ENCODE measurements around the gene ACO2.

ACO2 gene

GRCh38 chr22:41444360-41445128 is 24.4 kb upstream of the ACO2 start (continued):
- no peak for TF ChIP-seq ZBTB1 (tag by site-specific recombination; IDR thresholded peaks at IDR 0.05)
- no peak for TF ChIP-seq YY2 (tag by site-specific recombination; IDR thresholded peaks at IDR 0.05)
- no peak for TF ChIP-seq FEZF1 (tag by site-specific recombination; IDR thresholded peaks at IDR 0.05)
- TF ChIP-seq ZFP69B (tag by site-specific recombination; IDR thresholded peaks at IDR 0.05), result peak; percentile 96
- TF ChIP-seq ZNF621 (tag by site-specific recombination; IDR thresholded peaks at IDR 0.05), result no peak
- TF ChIP-seq ZNF335 (tag by site-specific recombination; conservative IDR thresholded peaks at IDR 0.05), result peak; percentile 94
- no peak for TF ChIP-seq ZNF488 (tag by site-specific recombination; IDR thresholded peaks at IDR 0.05)
- no peak for TF ChIP-seq HIC1 (tag by site-specific recombination; IDR thresholded peaks at IDR 0.05)
- TF ChIP-seq ZNF184 (tag by site-specific recombination; IDR thresholded peaks at IDR 0.05), result 0 out of 2 replicates have a peak, but pooled peaks have one; percentile 12
- TF ChIP-seq ZNF221 (tag by site-specific recombination; IDR thresholded peaks at IDR 0.05; ENCODE audit: borderline replicate concordance), result 0 out of 2 replicates have a peak, but pooled peaks have one; percentile 78
- no peak for TF ChIP-seq ZNF529 (tag by site-specific recombination; IDR thresholded peaks at IDR 0.05; ENCODE audit: insufficient replicate concordance)
- TF ChIP-seq ZNF544 (tag by site-specific recombination; IDR thresholded peaks at IDR 0.05), result no peak
- no peak for TF ChIP-seq TCF7L2 (IDR thresholded peaks at IDR 0.05; ENCODE audit: borderline replicate concordance, low read depth, low read length)
- TF ChIP-seq ZXDB (tag by site-specific recombination; IDR thresholded peaks at IDR 0.05), result peak; percentile 52
- TF ChIP-seq ZBTB17 (tag by site-specific recombination; IDR thresholded peaks at IDR 0.05), result peak; percentile 95
- TF ChIP-seq ZNF510 (tag by site-specific recombination; IDR thresholded peaks at IDR 0.05; ENCODE audit: insufficient replicate concordance), result no peak
- TF ChIP-seq PRDM4 (tag by site-specific recombination; IDR thresholded peaks at IDR 0.05), result peak; percentile 11; the same call in 1 of the 2 replicates
- TF ChIP-seq ZNF433 (tag by site-specific recombination; IDR thresholded peaks at IDR 0.05; ENCODE audit: low read depth), result no peak
- no peak for TF ChIP-seq ZNF426 (tag by site-specific recombination; IDR thresholded peaks at IDR 0.05)
- no peak for TF ChIP-seq ZNF830 (tag by site-specific recombination; IDR thresholded peaks at IDR 0.05; ENCODE audit: low read depth)
- TF ChIP-seq MZF1 (tag by site-specific recombination; IDR thresholded peaks at IDR 0.05; ENCODE audit: borderline replicate concordance), result no peak
- peak; percentile 81; the same call in 1 of the 2 replicates for TF ChIP-seq ZBTB20 (tag by site-specific recombination; IDR thresholded peaks at IDR 0.05)
- TF ChIP-seq ZBTB6 (tag by site-specific recombination; IDR thresholded peaks at IDR 0.05), result no peak; the same call in 1 of the 2 replicates
- peak; percentile 8; the same call in 1 of the 2 replicates for TF ChIP-seq GLIS2 (tag by site-specific recombination; IDR thresholded peaks at IDR 0.05)
- TF ChIP-seq GFI1B (tag by site-specific recombination; IDR thresholded peaks at IDR 0.05), result no peak
- TF ChIP-seq ZNF132 (tag by site-specific recombination; IDR thresholded peaks at IDR 0.05; ENCODE audit: borderline replicate concordance), result no peak
- TF ChIP-seq ZNF704 (tag by site-specific recombination; IDR thresholded peaks at IDR 0.05), result no peak
- no peak for TF ChIP-seq ZNF211 (tag by site-specific recombination; IDR thresholded peaks at IDR 0.05; ENCODE audit: low read depth)
- no peak for TF ChIP-seq KLF16 (tag by site-specific recombination; IDR thresholded peaks at IDR 0.05)
- TF ChIP-seq ZNF707 (tag by site-specific recombination; IDR thresholded peaks at IDR 0.05), result no peak
- TF ChIP-seq KLF9 (tag by site-specific recombination; IDR thresholded peaks at IDR 0.05; ENCODE audit: low read depth), result no peak
- no peak for TF ChIP-seq ZNF645 (tag by site-specific recombination; IDR thresholded peaks at IDR 0.05)
